Measurements from ENCODE around the gene MIDN.

MIDN gene

DNA sequence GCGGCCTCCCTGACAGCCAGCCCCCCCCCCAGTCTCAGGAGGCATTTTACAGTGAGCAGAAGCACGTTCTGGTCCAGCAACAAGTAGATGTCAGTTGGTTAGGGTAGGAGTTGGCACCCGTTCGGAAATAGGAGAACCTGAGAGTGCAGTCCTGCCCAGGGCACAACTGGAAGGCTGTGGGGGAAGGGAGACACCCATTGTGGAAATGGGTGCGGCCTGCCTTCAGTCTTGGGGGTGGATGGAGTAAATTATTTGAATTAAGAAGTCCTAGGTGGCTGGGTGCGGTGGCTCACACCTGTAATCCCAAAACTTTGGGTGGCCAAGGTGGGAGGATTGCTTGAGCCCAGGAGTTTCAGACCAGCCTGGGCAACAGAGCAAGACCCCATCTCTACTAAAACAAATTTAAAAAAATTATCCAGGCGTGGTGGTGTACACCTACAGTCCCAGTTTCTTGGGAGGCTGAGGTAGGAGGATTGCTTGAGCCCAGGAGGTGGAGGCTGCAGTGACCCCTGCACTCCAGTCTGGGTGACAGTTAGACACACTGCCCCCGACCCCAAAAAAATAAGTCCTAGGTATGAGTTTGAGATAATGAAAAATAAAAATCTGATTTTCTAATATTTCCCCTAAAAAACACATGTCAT lies 21.9 kb downstream of the MIDN start:
- H3K79me2 ChIP-seq (ENCODE audit: control insufficient read depth, insufficient read depth, low read length, poor library complexity): peaks cover 17% of the 10 kb centered on the region
- H3K27ac ChIP-seq (ENCODE audit: low read depth, low read length): peak overlapping the region; percentile 95
- peak overlapping the region; percentile 72 for H4K91ac ChIP-seq (ENCODE audit: low read depth, low read length)
- H3K27me3 ChIP-seq (ENCODE audit: insufficient read depth, low read length): no peaks in the 10 kb centered on the region
- no peak overlapping the region for H2AFZ ChIP-seq (ENCODE audit: insufficient read depth, low read length, poor library complexity)
- peak overlapping the region; percentile 79 for H3K4me3 ChIP-seq (ENCODE audit: low read depth, low read length)
- no peak overlapping the region for H2BK12ac ChIP-seq (ENCODE audit: low read length)
- H3K36me3 ChIP-seq (ENCODE audit: control insufficient read depth in 1 of 2, insufficient read depth in 2 of 2, low read length in 2 of 2): peaks cover 42% of the 10 kb centered on the region in 2 experiments
- peak overlapping the region; percentile 85 for H2BK5ac ChIP-seq (ENCODE audit: low read depth, low read length, poor library complexity)
- H2AK5ac ChIP-seq (ENCODE audit: low read length): peak overlapping the region; percentile 11
- peak overlapping the region; percentile 73 for H3K4me2 ChIP-seq (ENCODE audit: low read length)
- peak overlapping the region; percentile 69 for H3K14ac ChIP-seq (ENCODE audit: low read length)
- H3K9me3 ChIP-seq (ENCODE audit: insufficient read depth, low read depth, low read length): no peaks in the 10 kb centered on the region
- H2BK120ac ChIP-seq (ENCODE audit: insufficient read depth, low read length, poor library complexity): peak overlapping the region; percentile 9
- no CpG with 5 or more reads among the region's 8 CpGs for WGBS (ENCODE audit: extremely low coverage, insufficient coverage, insufficient read length)
- peak overlapping the region; percentile 89 for H4K8ac ChIP-seq (ENCODE audit: low read depth, low read length)
- no peak overlapping the region for H3K23ac ChIP-seq (ENCODE audit: low read length)
- H3K4ac ChIP-seq (ENCODE audit: low read depth, low read length): peak overlapping the region; percentile 89
- H3K9ac ChIP-seq (ENCODE audit: low read length): peak overlapping the region; percentile 85
- peaks cover 31 to 35% of the 10 kb centered on the region in 2 experiments for H3K4me1 ChIP-seq (ENCODE audit: control insufficient read depth in 1 of 2, insufficient read depth in 2 of 2, low read length in 2 of 2)
- DNase-seq: no peak
- peak overlapping the region; percentile 18 for H3K18ac ChIP-seq (ENCODE audit: low read length)
- peak overlapping the region; percentile 5 for H4K12ac ChIP-seq (ENCODE audit: low read depth, low read length)
- H3K79me1 ChIP-seq (ENCODE audit: low read length): peaks cover 22% of the 10 kb centered on the region

DNA sequence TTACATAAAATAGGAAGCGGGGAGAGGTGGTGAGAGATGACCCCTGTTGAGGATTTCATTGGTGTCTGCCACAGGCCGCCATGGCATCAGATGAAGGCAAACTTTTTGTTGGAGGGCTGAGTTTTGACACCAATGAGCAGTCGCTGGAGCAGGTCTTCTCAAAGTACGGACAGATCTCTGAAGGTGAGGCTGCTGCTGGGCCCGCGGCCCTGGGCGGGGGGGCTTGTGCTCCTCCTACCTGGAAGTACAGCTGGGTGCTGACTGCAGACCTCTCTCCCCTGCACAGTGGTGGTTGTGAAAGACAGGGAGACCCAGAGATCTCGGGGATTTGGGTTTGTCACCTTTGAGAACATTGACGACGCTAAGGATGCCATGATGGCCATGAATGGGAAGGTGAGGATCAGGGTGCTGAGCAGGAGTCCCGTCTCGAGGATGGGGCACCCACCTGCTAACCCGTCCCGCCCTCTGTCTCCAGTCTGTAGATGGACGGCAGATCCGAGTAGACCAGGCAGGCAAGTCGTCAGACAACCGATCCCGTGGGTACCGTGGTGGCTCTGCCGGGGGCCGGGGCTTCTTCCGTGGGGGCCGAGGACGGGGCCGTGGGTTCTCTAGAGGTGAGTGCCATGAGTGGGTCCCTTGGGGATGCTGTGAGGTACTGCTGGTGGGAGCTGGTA lies 22.6 kb downstream of the MIDN start:
- Histone ChIP-seq H3K18ac (ENCODE audit: low read length) (no peak overlapping the region), H3K14ac (ENCODE audit: low read length) (no peak overlapping the region), H3K27me3 (ENCODE audit: insufficient read depth, low read length) (no peaks in the 10 kb centered on the region), H2BK5ac (ENCODE audit: low read depth, low read length, poor library complexity) (no peak overlapping the region), H2BK12ac (ENCODE audit: low read length) (no peak overlapping the region), H3K9me3 (ENCODE audit: insufficient read depth, low read depth, low read length) (no peaks in the 10 kb centered on the region), H3K79me2 (ENCODE audit: control insufficient read depth, insufficient read depth, low read length, poor library complexity) (peaks cover 20% of the 10 kb centered on the region), H2AFZ (ENCODE audit: insufficient read depth, low read length, poor library complexity) (no peak overlapping the region), H3K4me2 (ENCODE audit: low read length) (peak overlapping the region; percentile 24), H3K4ac (ENCODE audit: low read depth, low read length) (peak overlapping the region; percentile 65), H4K12ac (ENCODE audit: low read depth, low read length) (no peak overlapping the region), H4K91ac (ENCODE audit: low read depth, low read length) (no peak overlapping the region), H3K36me3 (ENCODE audit: control insufficient read depth in 1 of 2, insufficient read depth in 2 of 2, low read length in 2 of 2) (peaks cover 42% of the 10 kb centered on the region in 2 experiments), H3K27ac (ENCODE audit: low read depth, low read length) (no peak overlapping the region), H3K23ac (ENCODE audit: low read length) (no peak overlapping the region), H4K8ac (ENCODE audit: low read depth, low read length) (no peak overlapping the region), H3K9ac (ENCODE audit: low read length) (no peak overlapping the region), H3K4me1 (ENCODE audit: control insufficient read depth in 1 of 2, insufficient read depth in 2 of 2, low read length in 2 of 2) (peaks cover 27 to 31% of the 10 kb centered on the region in 2 experiments), H2AK5ac (ENCODE audit: low read length) (no peak overlapping the region), H3K4me3 (ENCODE audit: low read depth, low read length) (no peak overlapping the region), H2BK120ac (ENCODE audit: insufficient read depth, low read length, poor library complexity) (no peak overlapping the region), H3K79me1 (ENCODE audit: low read length) (peaks cover 22% of the 10 kb centered on the region)
- WGBS (ENCODE audit: extremely low coverage, insufficient coverage, insufficient read length): no CpG with 5 or more reads among the region's 26 CpGs
- DNase-seq: no peak

DNA sequence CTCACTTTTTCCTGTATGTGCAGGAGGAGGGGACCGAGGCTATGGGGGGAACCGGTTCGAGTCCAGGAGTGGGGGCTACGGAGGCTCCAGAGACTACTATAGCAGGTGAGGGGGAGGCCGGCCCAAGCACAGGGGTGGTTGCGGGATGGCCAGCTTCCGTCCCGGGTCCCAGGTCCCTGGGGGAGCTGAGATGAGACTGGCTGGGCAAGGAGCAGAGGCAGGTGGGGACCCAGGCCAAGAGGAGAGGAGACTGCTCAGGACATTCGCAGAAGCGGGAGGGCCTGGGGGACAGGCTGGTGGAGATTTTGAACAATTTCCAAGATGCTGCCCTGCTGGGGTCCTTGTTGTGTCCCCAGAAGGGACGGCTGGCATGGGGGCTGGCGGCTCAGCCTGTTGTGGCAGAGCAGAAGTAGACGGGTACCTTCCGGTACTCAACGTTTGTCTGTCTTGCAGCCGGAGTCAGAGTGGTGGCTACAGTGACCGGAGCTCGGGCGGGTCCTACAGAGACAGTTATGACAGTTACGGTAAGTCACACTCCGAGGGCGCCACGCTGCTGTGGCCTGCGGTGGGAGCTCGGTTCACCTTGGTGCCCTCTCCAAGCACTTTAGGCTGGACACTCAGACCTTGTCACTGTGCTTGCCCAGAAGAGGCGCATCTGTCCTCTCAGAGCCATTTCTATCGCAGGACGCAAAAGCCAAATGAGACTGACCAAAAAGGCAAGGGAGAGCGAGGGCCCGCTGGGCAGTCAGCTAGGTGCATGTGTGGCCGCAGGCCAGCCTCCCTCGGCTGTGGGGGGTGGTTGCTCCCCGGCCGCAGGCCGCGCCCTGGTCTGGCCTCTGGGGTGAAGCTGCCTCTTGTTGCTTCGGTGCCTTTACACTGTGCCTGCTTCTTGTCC lies 23.4 kb downstream of the MIDN start:
- Histone ChIP-seq H3K79me1 (ENCODE audit: low read length) (peaks cover 22% of the 10 kb centered on the region), H3K4me1 (ENCODE audit: control insufficient read depth in 1 of 2, insufficient read depth in 2 of 2, low read length in 2 of 2) (peaks cover 31 to 34% of the 10 kb centered on the region in 2 experiments), H2AFZ (ENCODE audit: insufficient read depth, low read length, poor library complexity) (no peak overlapping the region), H2BK12ac (ENCODE audit: low read length) (no peak overlapping the region), H3K18ac (ENCODE audit: low read length) (no peak overlapping the region), H4K12ac (ENCODE audit: low read depth, low read length) (peak overlapping the region; percentile 8), H3K4me2 (ENCODE audit: low read length) (no peak overlapping the region), H3K27ac (ENCODE audit: low read depth, low read length) (no peak overlapping the region), H2BK120ac (ENCODE audit: insufficient read depth, low read length, poor library complexity) (no peak overlapping the region), H3K27me3 (ENCODE audit: insufficient read depth, low read length) (no peaks in the 10 kb centered on the region), H3K36me3 (ENCODE audit: control insufficient read depth in 1 of 2, insufficient read depth in 2 of 2, low read length in 2 of 2) (peaks cover 42% of the 10 kb centered on the region in 2 experiments), H4K91ac (ENCODE audit: low read depth, low read length) (no peak overlapping the region), H2AK5ac (ENCODE audit: low read length) (no peak overlapping the region), H2BK5ac (ENCODE audit: low read depth, low read length, poor library complexity) (no peak overlapping the region), H3K4ac (ENCODE audit: low read depth, low read length) (no peak overlapping the region), H3K9me3 (ENCODE audit: insufficient read depth, low read depth, low read length) (no peaks in the 10 kb centered on the region), H3K4me3 (ENCODE audit: low read depth, low read length) (no peak overlapping the region), H3K79me2 (ENCODE audit: control insufficient read depth, insufficient read depth, low read length, poor library complexity) (peaks cover 23% of the 10 kb centered on the region), H3K14ac (ENCODE audit: low read length) (no peak overlapping the region), H3K23ac (ENCODE audit: low read length) (no peak overlapping the region), H3K9ac (ENCODE audit: low read length) (peak overlapping the region; percentile 6), H4K8ac (ENCODE audit: low read depth, low read length) (no peak overlapping the region)
- DNase-seq: no peak
- WGBS (ENCODE audit: extremely low coverage, insufficient coverage, insufficient read length): no CpG with 5 or more reads among the region's 37 CpGs

DNA sequence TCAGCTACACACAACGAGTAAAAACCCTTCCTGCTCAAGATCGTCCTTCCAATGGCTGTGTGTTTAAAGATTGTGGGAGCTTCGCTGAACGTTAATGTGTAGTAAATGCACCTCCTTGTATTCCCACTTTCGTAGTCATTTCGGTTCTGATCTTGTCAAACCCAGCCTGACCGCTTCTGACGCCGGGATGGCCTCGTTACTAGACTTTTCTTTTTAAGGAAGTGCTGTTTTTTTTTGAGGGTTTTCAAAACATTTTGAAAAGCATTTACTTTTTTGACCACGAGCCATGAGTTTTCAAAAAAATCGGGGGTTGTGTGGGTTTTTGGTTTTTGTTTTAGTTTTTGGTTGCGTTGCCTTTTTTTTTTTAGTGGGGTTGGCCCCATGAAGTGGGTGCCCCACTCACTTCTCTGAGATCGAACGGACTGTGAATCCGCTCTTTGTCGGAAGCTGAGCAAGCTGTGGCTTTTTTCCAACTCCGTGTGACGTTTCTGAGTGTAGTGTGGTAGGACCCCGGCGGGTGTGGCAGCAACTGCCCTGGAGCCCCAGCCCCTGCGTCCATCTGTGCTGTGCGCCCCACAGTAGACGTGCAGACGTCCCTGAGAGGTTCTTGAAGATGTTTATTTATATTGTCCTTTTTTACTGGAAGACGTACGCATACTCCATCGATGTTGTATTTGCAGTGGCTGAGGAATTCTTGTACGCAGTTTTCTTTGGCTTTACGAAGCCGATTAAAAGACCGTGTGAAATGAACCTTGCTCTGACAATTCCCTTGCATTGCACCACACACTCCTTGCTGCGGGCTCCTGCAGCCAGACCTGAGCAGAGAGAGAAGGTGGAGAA lies 24.3 kb downstream of the MIDN start:
- H3K79me2 ChIP-seq (ENCODE audit: control insufficient read depth, insufficient read depth, low read length, poor library complexity): peaks cover 23% of the 10 kb centered on the region
- H3K9ac ChIP-seq (ENCODE audit: low read length): peak overlapping the region; percentile 6
- H3K79me1 ChIP-seq (ENCODE audit: low read length): peaks cover 22% of the 10 kb centered on the region
- H2AK5ac ChIP-seq (ENCODE audit: low read length): no peak overlapping the region
- no peak overlapping the region for H2BK120ac ChIP-seq (ENCODE audit: insufficient read depth, low read length, poor library complexity)
- no peak overlapping the region for H3K27ac ChIP-seq (ENCODE audit: low read depth, low read length)
- no peak overlapping the region for H3K4me3 ChIP-seq (ENCODE audit: low read depth, low read length)
- no CpG with 5 or more reads among the region's 33 CpGs for WGBS (ENCODE audit: extremely low coverage, insufficient coverage, insufficient read length)
- peaks cover 42% of the 10 kb centered on the region in 2 experiments for H3K36me3 ChIP-seq (ENCODE audit: control insufficient read depth in 1 of 2, insufficient read depth in 2 of 2, low read length in 2 of 2)
- no peak overlapping the region for H4K12ac ChIP-seq (ENCODE audit: low read depth, low read length)
- H2AFZ ChIP-seq (ENCODE audit: insufficient read depth, low read length, poor library complexity): no peak overlapping the region
- peaks cover 30 to 31% of the 10 kb centered on the region in 2 experiments for H3K4me1 ChIP-seq (ENCODE audit: control insufficient read depth in 1 of 2, insufficient read depth in 2 of 2, low read length in 2 of 2)
- no peak overlapping the region for H4K8ac ChIP-seq (ENCODE audit: low read depth, low read length)
- no peak overlapping the region for H3K23ac ChIP-seq (ENCODE audit: low read length)
- no peak overlapping the region for H2BK5ac ChIP-seq (ENCODE audit: low read depth, low read length, poor library complexity)
- no peaks in the 10 kb centered on the region for H3K9me3 ChIP-seq (ENCODE audit: insufficient read depth, low read depth, low read length)
- no peak overlapping the region for H3K4me2 ChIP-seq (ENCODE audit: low read length)
- H3K27me3 ChIP-seq (ENCODE audit: insufficient read depth, low read length): no peaks in the 10 kb centered on the region
- no peak overlapping the region for H2BK12ac ChIP-seq (ENCODE audit: low read length)
- H3K14ac ChIP-seq (ENCODE audit: low read length): no peak overlapping the region
- H3K4ac ChIP-seq (ENCODE audit: low read depth, low read length): no peak overlapping the region
- H3K18ac ChIP-seq (ENCODE audit: low read length): no peak overlapping the region
- no peak overlapping the region for H4K91ac ChIP-seq (ENCODE audit: low read depth, low read length)
- no peak for DNase-seq

Data from trophoblast cell (in vitro differentiated cells and primary cell).